ENCODE data around the gene SCNN1A.

SCNN1A gene

GRCh38 chr12:6368906-6369525 lies 6.3 kb downstream of the SCNN1A start:
- no peak for TF ChIP-seq POLR2A (IDR thresholded peaks at IDR 0.05; ENCODE audit: low read depth, low read length)
- DNase-seq (ENCODE audit: insufficient read length, low spot score) (no peak), FAIRE-seq (no peak)

GRCh38 chr12:6367969-6368892 lies 7.1 kb downstream of the SCNN1A start:
- no peak for FAIRE-seq
- TF ChIP-seq POLR2A (IDR thresholded peaks at IDR 0.05; ENCODE audit: low read depth, low read length) = no peak
- DNase-seq (ENCODE audit: insufficient read length, low spot score) = no peak

DNA sequence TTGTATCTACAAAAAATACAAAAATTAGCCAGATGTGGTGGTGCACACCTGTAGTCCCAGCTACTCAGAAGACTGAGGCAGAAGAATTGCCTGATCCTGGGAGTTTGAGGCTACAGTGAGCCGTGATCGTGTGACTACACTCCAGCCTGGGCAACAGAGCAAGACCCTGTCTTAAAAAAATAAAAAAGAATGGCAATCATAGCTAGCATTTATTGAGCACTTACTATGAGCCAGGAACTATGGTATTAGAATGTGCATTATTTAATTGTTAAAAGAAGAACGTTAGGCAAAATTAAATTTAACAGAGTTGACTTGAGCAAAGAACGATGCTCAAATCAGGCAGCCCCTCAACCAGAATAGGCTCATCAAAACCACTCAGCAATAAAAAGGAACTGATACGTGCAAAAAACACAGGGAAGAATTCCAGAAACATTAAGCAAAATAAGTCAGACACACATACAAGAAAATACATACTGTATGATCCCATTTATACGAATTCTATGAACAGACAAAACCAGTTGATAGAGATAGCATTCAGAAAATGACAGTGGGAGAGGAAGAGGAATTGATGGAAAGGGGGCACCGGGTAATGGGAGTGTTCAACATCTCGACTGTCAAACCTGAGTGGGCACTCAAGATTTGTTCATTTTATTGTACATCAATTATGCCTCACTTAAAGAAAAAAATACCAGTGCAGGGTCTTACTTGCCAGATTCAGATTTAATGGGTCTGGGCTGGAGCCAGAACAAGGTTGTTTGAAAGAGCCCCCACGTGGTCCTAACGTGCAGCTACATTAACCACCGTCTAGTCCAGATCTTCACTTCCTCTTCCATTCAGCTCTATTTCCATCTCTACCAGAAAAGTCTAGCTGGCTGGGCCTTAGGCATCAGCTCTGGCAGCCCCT lies 8.0 kb downstream of the SCNN1A start:
- FAIRE-seq = no peak
- no peak for TF ChIP-seq POLR2A (IDR thresholded peaks at IDR 0.05; ENCODE audit: low read depth, low read length)
- DNase-seq (ENCODE audit: insufficient read length, low spot score) = no peak

- TF ChIP-seq POLR2A (IDR thresholded peaks at IDR 0.05; ENCODE audit: low read depth, low read length) = no peak
Observed at GRCh38 chr12:6364044-6364374, 11.4 kb downstream of the SCNN1A start.

DNA sequence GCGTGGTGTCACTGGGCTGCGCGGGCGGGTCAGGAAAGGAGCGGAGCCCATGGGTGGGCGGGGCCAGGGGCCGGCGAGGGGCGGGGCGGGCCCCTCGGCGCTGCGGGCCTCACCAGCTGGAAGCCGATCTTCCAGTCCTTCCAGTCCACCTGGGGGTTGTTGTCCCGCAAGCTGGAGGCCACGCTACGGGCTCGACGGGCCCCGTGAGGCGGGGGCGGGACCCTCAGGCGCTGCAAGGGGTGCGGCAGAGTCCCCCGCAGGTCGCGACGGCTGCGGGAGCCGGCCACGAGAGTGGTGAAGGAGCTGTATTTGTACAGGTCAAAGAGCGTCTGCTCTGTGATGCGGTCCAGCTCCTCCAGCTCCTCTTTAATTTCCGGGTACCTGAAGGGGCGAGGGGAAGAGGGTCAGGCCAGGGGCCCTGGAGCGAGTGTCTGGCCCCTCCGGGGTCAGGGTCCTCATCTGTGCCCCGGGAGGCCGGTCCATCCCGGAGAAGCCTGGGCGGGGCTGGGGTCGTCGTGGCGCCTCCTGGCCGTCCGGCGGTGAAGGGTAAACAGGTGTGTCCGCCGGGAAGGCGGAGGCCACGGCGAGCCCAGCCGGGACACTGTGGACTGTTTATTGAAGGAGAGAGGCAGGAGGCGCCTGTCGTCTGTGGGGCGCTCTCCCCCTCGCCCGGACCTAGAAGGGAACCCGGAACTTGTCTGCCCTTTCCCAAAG lies 11.9 kb downstream of the SCNN1A start:
- DNase-seq (ENCODE audit: insufficient read length, low spot score) = peak; percentile 74
- FAIRE-seq = no peak
- TF ChIP-seq POLR2A (IDR thresholded peaks at IDR 0.05; ENCODE audit: low read depth, low read length) = no peak

More at GRCh38 chr12:6364044-6364374, 11.4 kb downstream of the SCNN1A start:
- FAIRE-seq (no peak), DNase-seq (ENCODE audit: insufficient read length, low spot score) (no peak)

DNA sequence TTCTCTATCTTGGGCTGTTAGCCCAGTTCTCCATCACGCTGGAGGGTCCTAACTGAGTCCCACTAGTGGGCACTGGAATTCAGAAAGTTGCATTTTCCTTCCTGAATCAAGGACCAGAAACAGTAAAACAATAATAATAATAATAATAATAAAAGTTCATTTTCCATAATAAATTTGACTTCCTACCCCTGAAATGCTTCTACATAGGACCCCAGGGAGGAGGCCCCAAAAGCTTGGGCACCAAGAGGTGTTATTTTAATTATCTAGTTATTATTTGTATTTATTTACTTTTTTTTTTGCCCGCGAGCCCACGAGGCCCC lies 12.4 kb downstream of the SCNN1A start:
- DNase-seq (ENCODE audit: insufficient read length, low spot score) (no peak), FAIRE-seq (no peak)
- no peak for TF ChIP-seq POLR2A (IDR thresholded peaks at IDR 0.05; ENCODE audit: low read depth, low read length)

DNA sequence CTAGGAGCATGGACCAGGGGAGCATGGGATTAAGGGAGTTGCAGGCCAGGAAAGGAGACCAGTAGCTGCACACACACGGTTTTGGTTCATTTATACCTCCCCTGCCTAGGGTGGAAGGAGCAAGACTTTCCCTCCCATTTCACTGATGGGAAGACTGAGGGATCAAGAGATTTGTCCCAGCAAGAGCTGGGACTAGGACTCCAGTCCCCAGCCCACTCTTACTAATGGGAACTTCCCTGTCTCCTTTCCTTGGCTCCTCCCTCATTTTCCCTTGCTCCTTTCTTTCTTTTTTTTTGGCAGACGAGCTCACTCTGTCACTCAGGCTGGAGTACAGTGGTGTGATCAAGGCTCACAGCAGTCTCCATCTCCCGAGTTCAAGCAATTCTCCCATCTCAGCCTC lies 13.0 kb downstream of the SCNN1A start:
- TF ChIP-seq POLR2A (IDR thresholded peaks at IDR 0.05; ENCODE audit: low read depth, low read length) = no peak
- DNase-seq (ENCODE audit: insufficient read length, low spot score) (no peak), FAIRE-seq (no peak)

GRCh38 chr12:6361834-6362233 lies 13.5 kb downstream of the SCNN1A start:
- TF ChIP-seq POLR2A (IDR thresholded peaks at IDR 0.05; ENCODE audit: low read depth, low read length) = peak; percentile 57
- peak; percentile 92 for FAIRE-seq

GRCh38 chr12:6360578-6361490 lies 14.5 kb downstream of the SCNN1A start:
- no peak for FAIRE-seq
- no peak for DNase-seq (ENCODE audit: insufficient read length, low spot score)
- TF ChIP-seq POLR2A (IDR thresholded peaks at IDR 0.05; ENCODE audit: low read depth, low read length) = no peak; the same call in 1 of the 2 replicates

More at GRCh38 chr12:6361834-6362233, 13.5 kb downstream of the SCNN1A start:
- peak; percentile 92 for DNase-seq (ENCODE audit: insufficient read length, low spot score)

- DNase-seq (ENCODE audit: insufficient read length, low spot score) = no peak
- no peak for TF ChIP-seq POLR2A (IDR thresholded peaks at IDR 0.05; ENCODE audit: low read depth, low read length)
- FAIRE-seq = no peak
Observed at GRCh38 chr12:6360080-6360571, 15.2 kb downstream of the SCNN1A start.

GRCh38 chr12:6358881-6359280 lies 16.5 kb downstream of the SCNN1A start:
- DNase-seq (ENCODE audit: insufficient read length, low spot score) (no peak), FAIRE-seq (no peak)
- TF ChIP-seq POLR2A (IDR thresholded peaks at IDR 0.05; ENCODE audit: low read depth, low read length) = no peak

DNA sequence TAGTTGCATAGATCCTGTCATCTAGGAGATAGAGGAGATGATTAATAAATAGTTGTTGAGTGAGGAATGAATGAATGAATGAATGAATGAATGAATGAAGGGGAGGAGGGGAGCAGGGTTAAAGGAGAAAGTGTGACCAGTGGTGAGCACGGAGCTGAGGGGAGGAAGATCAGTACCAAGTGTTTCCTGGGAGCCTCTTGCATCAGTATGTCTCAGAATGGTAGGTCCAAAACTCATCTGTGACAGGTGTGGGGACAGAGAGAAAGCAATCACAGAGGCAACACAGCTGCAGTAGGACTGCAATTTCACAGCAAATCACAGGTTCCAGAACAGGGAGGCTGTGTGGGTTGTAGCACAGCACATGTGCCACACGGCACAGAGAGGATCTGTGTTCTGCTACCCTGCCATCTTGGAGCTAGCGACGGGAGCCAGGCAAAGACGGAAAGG lies 19.0 kb downstream of the SCNN1A start:
- DNase-seq (ENCODE audit: insufficient read length, low spot score) (no peak), FAIRE-seq (no peak)
- no peak for TF ChIP-seq POLR2A (IDR thresholded peaks at IDR 0.05; ENCODE audit: low read depth, low read length)
